Uterus (tissue), 2 donors: ENCODE measurements around the gene TMEM242.

Experiments used
- CTCF ChIP-seq, 4 experiments: fragments of 200-600 bp in 2 of 4; fragments of 450-650 bp in 2 of 4; sonication (generic) in 2 of 4; IDR thresholded peaks; one replicate each; pipeline ENCODE4 v1.5.1; 2016 to 2019; ENCODE audit warnings: antibody characterized with exemption in 4 of 4, mild to moderate bottlenecking in 2 of 4, moderate library complexity in 1 of 4
- POLR2A ChIP-seq, 2 donors: fragments of 450-650 bp; IDR thresholded peaks; one replicate each; pipeline ENCODE4 v1.6.1; 2016; ENCODE audit warnings: antibody characterized with exemption in 2 of 2, mild to moderate bottlenecking in 1 of 2, moderate library complexity in 1 of 2

- TF ChIP-seq CTCF (IDR thresholded peaks at IDR 0.05) = no peak
- no peak for TF ChIP-seq POLR2A (IDR thresholded peaks at IDR 0.05)
Observed at GRCh38 chr6:157316871-157317814, 6.2 kb downstream of the TMEM242 start.
